ENCODE data around the gene DDX47.

GRCh38 chr12:12870465-12870864, 57.3 kb downstream of the DDX47 start:
- TF ChIP-seq EZH2phosphoT487 (IDR thresholded peaks at IDR 0.05; ENCODE audit: low read depth, severe bottlenecking, unreplicated experiment) (no peak), CTCF (IDR thresholded peaks at IDR 0.05; ENCODE audit: poor library complexity) (no peak), EZH2 (IDR thresholded peaks at IDR 0.05; ENCODE audit: borderline replicate concordance) (no peak)
